A673 (cell line): Measurements from ENCODE around the gene KIAA1191. TPM values are rescaled to one million over a fixed set of nuclear protein-coding genes. Genes with fewer than 3 reads are reported as not detected.

Experiments used
- BruUV-seq: library from RNA; stranded (reverse); fragments of 400-500 nt; replicated peaks from 2 replicates; lab custom pipeline; 2021; lab: Mats Ljungman, UMichigan
- CTCF ChIA-PET: fragments of 300-600 bp; sonication (Branson Sonifier 250); formaldehyde crosslinking; loops from one replicate; lab custom pipeline; 2022; ENCODE audit warnings: antibody characterized with exemption; lab: Charles Lee
- POLR2A ChIA-PET: fragments of 300-600 bp; sonication (Branson Sonifier 250); formaldehyde crosslinking; loops from one replicate; lab custom pipeline; 2022; ENCODE audit warnings: antibody characterized with exemption; ENCODE audit not compliant: low non-redundant PET; lab: Charles Lee
- DNase-seq: peaks from one replicate; pipeline ENCODE4 v3.0.0-alpha.2; 2015; ENCODE audit warnings: low spot score
- H3K27ac ChIP-seq: fragments of 200-600 bp; sonication (generic); 2 replicates; pipeline ENCODE4 v1.5.1; 2016; ENCODE audit warnings: mixed run types, low read depth, mild to moderate bottlenecking, mixed read lengths, antibody characterized with exemption, low read length; ENCODE audit not compliant: poor library complexity, severe bottlenecking
- H3K27me3 ChIP-seq: fragments of 200-600 bp; sonication (generic); replicated peaks from 2 replicates; pipeline ENCODE4 v1.6.1; 2017; ENCODE audit warnings: mixed run types, low read depth, mild to moderate bottlenecking, mixed read lengths, antibody characterized with exemption, low read length; ENCODE audit not compliant: insufficient read depth, poor library complexity
- H3K36me3 ChIP-seq: fragments of 200-600 bp; sonication (generic); 2 replicates; pipeline ENCODE4 v1.6.1; 2016; ENCODE audit warnings: mixed run types, mild to moderate bottlenecking, mixed read lengths, antibody characterized with exemption, low read length; ENCODE audit not compliant: insufficient read depth, poor library complexity, severe bottlenecking
- H3K4me1 ChIP-seq: fragments of 200-600 bp; sonication (generic); 2 replicates; pipeline ENCODE4 v1.6.1; 2017; ENCODE audit warnings: mixed run types, mild to moderate bottlenecking, mixed read lengths, antibody characterized with exemption, low read length; ENCODE audit not compliant: insufficient read depth, poor library complexity, severe bottlenecking
- H3K4me3 ChIP-seq: fragments of 200-600 bp; sonication (generic); 2 replicates; pipeline ENCODE4 v1.5.1; 2016; ENCODE audit warnings: low read depth, mixed run types, mild to moderate bottlenecking, mixed read lengths, low read length; ENCODE audit not compliant: poor library complexity, severe bottlenecking
- H3K9me3 ChIP-seq: fragments of 200-600 bp; sonication (generic); 2 replicates; pipeline ENCODE4 v1.6.1; 2016; ENCODE audit warnings: mixed run types, low read depth, mild to moderate bottlenecking, mixed read lengths, antibody characterized with exemption, low read length; ENCODE audit not compliant: poor library complexity, severe bottlenecking
- EZH2 ChIP-seq: fragments of 200-600 bp; sonication (generic); IDR thresholded peaks from 2 replicates; pipeline ENCODE4 v1.6.1; 2017; ENCODE audit warnings: borderline replicate concordance, low read depth, mild to moderate bottlenecking, mixed read lengths, antibody characterized with exemption, low read length; ENCODE audit not compliant: poor library complexity, severe bottlenecking
- intact Hi-C: fragments of 100-400 bp; cut with micrococcal nuclease; formaldehyde crosslinking; loops from one replicate; pipeline ENCODE4 v1.10.0; 2022; ENCODE audit not compliant: unreplicated experiment
- total RNA-seq: library from RNA; stranded (reverse); gene quantifications from 2 replicates; pipeline ENCODE4 v1.2.3, GENCODE V29; 2021
- TF ChIP-seq, protein P1 (sequence below): fragments of 300-800, 200-600 bp; sonication (generic); conservative IDR thresholded peaks from 2 replicates; pipeline ENCODE4 v1.5.1; 2017; ENCODE audit warnings: low read depth, mild to moderate bottlenecking, antibody characterized with exemption, low read length, moderate library complexity, mixed read lengths

Gene KIAA1191
- total RNA-seq, 1 experiment from 2014 or later, result 99.3 TPM

DNA sequence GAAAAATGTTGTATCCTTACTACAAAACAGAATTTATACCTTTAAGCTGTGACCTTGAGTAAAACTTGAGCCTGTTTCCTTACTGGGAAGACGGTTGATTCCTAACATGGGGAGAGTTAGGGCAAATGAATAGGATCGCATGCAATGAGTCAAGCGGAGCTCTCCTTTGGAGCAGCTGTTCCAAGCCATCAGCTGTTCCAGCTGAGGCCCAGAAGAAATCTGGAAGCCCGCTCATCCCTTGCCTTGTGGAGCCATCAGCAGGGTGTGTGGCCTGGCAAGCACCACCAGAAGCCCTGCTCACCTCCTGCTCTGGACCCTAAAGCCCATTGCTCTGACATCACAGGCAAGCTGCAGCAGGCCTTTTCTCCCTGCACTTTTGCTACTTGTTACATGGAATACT lies 8.0 kb downstream of the KIAA1191 start:
- TF ChIP-seq, protein P1, sequence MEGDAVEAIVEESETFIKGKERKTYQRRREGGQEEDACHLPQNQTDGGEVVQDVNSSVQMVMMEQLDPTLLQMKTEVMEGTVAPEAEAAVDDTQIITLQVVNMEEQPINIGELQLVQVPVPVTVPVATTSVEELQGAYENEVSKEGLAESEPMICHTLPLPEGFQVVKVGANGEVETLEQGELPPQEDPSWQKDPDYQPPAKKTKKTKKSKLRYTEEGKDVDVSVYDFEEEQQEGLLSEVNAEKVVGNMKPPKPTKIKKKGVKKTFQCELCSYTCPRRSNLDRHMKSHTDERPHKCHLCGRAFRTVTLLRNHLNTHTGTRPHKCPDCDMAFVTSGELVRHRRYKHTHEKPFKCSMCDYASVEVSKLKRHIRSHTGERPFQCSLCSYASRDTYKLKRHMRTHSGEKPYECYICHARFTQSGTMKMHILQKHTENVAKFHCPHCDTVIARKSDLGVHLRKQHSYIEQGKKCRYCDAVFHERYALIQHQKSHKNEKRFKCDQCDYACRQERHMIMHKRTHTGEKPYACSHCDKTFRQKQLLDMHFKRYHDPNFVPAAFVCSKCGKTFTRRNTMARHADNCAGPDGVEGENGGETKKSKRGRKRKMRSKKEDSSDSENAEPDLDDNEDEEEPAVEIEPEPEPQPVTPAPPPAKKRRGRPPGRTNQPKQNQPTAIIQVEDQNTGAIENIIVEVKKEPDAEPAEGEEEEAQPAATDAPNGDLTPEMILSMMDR, result no peak
- no peak for TF ChIP-seq EZH2
- no peaks in the 10 kb centered on the region for H3K27me3 ChIP-seq
- BruUV-seq, result no TSS peak
- ChIA-PET POLR2A (no interaction called here), CTCF (no interaction called here)
- H3K36me3 ChIP-seq, result peaks cover 49% of the 10 kb centered on the region
- intact Hi-C loops, result no loop called here
- DNase-seq, result no peak
- no peaks in the 10 kb centered on the region for H3K9me3 ChIP-seq
- no peaks in the 10 kb centered on the region for H3K4me1 ChIP-seq
- H3K4me3 ChIP-seq, result no peak overlapping the region
- no peak overlapping the region for H3K27ac ChIP-seq

DNA sequence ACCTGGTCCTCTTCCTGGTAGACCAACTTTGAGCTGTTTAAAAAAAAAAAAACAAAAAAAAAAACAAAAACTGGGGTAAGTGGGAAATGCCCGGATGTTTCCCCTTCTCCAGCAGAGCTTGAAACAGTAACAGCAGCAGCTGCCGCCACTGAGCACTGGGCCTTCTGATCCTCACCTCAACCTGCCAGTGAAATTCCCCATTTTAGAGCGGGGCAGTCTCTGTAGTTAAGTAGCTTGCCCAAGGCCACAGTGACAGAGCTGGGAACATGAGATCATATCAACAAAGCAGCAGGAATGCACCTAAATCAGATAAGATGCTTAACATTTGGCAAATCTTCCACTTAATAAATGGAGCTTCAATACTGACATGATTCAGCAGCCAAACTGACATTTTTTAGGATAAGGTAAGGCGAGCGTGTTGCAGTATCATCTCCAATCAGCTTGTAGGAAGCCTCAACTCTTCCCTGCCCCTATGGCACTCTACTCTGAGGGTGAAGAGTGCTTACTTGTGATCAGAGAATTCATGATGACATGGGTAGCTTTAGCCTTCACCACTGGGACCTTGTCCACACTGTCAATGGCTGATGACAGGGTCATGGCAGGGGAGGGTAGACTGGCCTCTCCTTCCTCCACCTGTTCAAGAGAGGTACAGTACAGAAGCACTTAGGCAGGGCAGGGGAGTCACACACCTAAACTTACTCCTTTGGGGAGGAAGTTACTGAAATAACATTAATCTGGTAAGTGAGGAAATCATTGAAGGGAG lies 9.3 kb downstream of the KIAA1191 start:
- Histone ChIP-seq H3K27ac (no peak overlapping the region), H3K4me3 (no peak overlapping the region), H3K4me1 (no peaks in the 10 kb centered on the region), H3K27me3 (no peaks in the 10 kb centered on the region), H3K36me3 (peaks cover 55% of the 10 kb centered on the region), H3K9me3 (no peaks in the 10 kb centered on the region)
- intact Hi-C loops, result no loop called here
- CTCF ChIA-PET, result no interaction called here
- POLR2A ChIA-PET, result no interaction called here
- TF ChIP-seq EZH2, result no peak
- TF ChIP-seq, protein P1, result no peak
- no peak for DNase-seq
- no TSS peak for BruUV-seq

DNA sequence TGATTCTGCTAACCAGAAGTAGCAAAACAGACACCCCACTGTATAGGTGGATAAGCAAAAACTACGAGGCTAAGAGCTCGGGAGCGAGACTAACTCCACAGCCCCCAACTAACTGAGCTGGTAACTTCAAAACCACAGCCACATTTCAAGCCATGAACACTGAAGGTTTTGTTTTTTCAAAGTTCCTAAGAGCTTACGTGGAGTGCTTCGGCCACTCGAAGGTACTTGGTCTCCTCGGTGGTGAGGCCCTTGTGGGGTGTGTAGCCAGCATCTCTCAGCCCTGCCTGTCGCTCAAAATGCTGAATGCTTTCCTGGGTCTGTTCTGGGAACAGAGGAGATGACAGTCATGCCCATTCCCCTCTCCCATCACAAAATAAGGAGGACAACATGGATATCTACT lies 11.1 kb downstream of the KIAA1191 start:
- H3K36me3 ChIP-seq, result peaks cover 71% of the 10 kb centered on the region
- intact Hi-C loops, result no loop called here
- CTCF ChIA-PET, result no interaction called here

More for the DNA sequence above, 11.1 kb downstream of the KIAA1191 start:
- no peaks in the 10 kb centered on the region for H3K9me3 ChIP-seq
- H3K27me3 ChIP-seq, result no peaks in the 10 kb centered on the region
- DNase-seq, result no peak
- no peak overlapping the region for H3K4me3 ChIP-seq
- POLR2A ChIA-PET, result no interaction called here
- no peak overlapping the region for H3K27ac ChIP-seq
- no peak for TF ChIP-seq EZH2
- TF ChIP-seq, protein P1, result no peak
- BruUV-seq, result no TSS peak
- no peaks in the 10 kb centered on the region for H3K4me1 ChIP-seq
